AG09319 (cell line): ENCODE data around the gene ATF6B.

Experiments
- DNase-seq: peaks from one replicate; pipeline ENCODE4 v3.0.0-alpha.2; 2010; ENCODE audit warnings: low read depth; ENCODE audit errors: extremely low read depth
- TF ChIP-seq, protein P1 (sequence below): IDR thresholded peaks from 2 replicates; pipeline ENCODE4 v1.5.1; 2011; ENCODE audit warnings: low read depth, mild to moderate bottlenecking, inconsistent platforms, low read length, moderate library complexity

The ATF6B gene

GRCh38 chr6:32127717-32128592, at the start of gene ATF6B:
Gene ATF6B, minus strand, starts transcription at chr6:32128246. Its CDS starts 39 bp downstream, at chr6:32128207.
- peak; percentile 99 for DNase-seq
- TF ChIP-seq, protein P1, sequence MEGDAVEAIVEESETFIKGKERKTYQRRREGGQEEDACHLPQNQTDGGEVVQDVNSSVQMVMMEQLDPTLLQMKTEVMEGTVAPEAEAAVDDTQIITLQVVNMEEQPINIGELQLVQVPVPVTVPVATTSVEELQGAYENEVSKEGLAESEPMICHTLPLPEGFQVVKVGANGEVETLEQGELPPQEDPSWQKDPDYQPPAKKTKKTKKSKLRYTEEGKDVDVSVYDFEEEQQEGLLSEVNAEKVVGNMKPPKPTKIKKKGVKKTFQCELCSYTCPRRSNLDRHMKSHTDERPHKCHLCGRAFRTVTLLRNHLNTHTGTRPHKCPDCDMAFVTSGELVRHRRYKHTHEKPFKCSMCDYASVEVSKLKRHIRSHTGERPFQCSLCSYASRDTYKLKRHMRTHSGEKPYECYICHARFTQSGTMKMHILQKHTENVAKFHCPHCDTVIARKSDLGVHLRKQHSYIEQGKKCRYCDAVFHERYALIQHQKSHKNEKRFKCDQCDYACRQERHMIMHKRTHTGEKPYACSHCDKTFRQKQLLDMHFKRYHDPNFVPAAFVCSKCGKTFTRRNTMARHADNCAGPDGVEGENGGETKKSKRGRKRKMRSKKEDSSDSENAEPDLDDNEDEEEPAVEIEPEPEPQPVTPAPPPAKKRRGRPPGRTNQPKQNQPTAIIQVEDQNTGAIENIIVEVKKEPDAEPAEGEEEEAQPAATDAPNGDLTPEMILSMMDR, result no peak

- no peak for DNase-seq
- TF ChIP-seq, protein P1, result no peak
Observed at GRCh38 chr6:32177183-32177787, 49.2 kb upstream of the ATF6B start.

DNA sequence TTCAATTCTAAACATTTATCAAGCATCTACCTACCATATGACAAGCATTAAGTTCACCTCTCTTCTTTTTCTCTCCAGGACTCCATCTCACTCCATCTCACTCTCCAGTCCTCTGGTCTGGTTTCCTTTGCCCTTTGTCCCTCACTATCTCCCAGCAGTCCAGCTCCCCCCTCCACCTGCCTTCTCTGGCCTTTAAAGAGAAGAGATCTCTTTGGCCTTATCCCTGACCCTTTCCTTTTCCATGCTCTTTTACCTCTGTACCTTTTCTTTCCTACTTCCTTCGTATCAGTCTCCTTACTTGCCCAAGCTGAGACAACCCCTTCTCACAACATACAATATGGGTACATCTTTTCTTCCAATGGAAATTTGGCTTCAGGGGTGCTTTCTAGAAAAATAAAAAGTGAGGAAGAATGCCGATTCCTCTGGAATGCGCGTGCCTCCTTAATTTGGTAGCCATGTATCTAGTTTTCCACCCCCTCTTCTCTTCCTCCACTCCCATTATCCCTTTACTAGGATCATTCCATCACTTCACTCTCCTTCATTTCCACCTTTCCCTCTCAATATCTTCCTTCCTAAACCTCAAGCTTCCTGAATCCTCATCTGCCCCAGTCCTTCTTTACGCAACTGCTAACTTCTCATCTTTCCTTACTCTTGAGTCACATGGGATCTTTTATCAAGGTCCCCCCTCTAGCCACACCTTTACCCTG, 48.6 kb upstream of the ATF6B start:
- no peak for DNase-seq
- TF ChIP-seq, protein P1, result no peak

- TF ChIP-seq, protein P1, result no peak
- peak; percentile 97 for DNase-seq
Observed at GRCh38 chr6:32175711-32176475, 47.8 kb upstream of the ATF6B start, which contains the start of gene AGPAT1. Gene AGPAT1, minus strand, starts transcription at chr6:32176084. Its CDS starts 4,588 bp downstream, at chr6:32171496.

DNA sequence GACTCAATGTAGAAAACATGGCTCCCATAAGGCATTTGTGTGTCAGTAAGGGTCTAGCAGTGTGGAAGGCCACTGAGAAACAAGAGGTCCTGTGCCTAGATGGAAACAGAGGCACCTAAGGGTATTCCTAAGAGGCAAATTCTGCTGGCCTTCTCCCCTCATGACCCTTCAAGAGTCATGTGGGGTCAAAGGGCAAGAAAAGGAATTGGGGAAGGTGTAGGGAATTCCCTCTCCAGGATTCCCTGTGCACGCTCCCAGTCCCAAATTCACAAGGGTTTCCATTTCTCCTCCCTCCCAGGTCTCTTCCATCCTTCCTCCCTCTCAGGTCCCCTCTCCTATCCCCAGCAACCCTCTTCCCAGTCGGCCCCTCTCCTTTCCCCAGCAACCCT, 47.3 kb upstream of the ATF6B start:
- TF ChIP-seq, protein P1, result no peak
- DNase-seq, result no peak

DNA sequence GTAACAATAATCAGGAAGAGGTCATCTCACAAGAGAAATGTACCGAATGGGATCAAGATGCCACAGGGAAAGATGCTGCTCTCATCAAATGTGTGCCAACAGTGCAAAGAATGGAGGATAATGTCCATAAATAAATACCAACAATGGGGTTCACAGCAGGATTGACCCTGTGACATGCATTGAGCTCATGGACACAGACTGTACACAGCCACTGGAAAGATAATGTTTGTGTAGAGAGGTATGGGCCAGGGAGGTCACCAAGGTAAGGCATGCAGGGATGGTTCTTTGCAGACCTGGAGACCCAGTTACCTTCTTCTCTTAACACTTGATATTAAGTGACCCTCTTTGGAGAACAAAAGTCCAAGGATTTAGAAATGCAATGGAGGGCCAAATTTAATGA, 46.4 kb upstream of the ATF6B start:
- TF ChIP-seq, protein P1, result no peak
- DNase-seq, result no peak
